HG03521 (cell line): ENCODE data around the gene ATXN7L1.

Source experiments
- ATAC-seq: cut with Tn5 transposase; IDR thresholded peaks from one replicate; pipeline ENCODE4 v1.9.1; 2021; ENCODE audit warnings: mild to moderate bottlenecking, moderate library complexity; ENCODE audit not compliant: unreplicated experiment

Gene ATXN7L1

GRCh38 chr7:105682341-105683060, 193.9 kb downstream of the ATXN7L1 start:
- no peak for ATAC-seq

- ATAC-seq = no peak
These were observed 195.8 kb downstream of the ATXN7L1 start for GRCh38 chr7:105680505-105681187.

GRCh38 chr7:105678811-105679495, 197.4 kb downstream of the ATXN7L1 start:
- no peak for ATAC-seq

GRCh38 chr7:105677817-105678573, 198.4 kb downstream of the ATXN7L1 start:
- ATAC-seq = no peak

GRCh38 chr7:105677410-105677730, 199.0 kb downstream of the ATXN7L1 start:
- no peak for ATAC-seq

- no peak for ATAC-seq
These were observed 200.4 kb downstream of the ATXN7L1 start for GRCh38 chr7:105675934-105676371.

- no peak for ATAC-seq
These were observed 202.0 kb downstream of the ATXN7L1 start for GRCh38 chr7:105674200-105674920.

GRCh38 chr7:105673367-105674084, 202.9 kb downstream of the ATXN7L1 start:
- no peak for ATAC-seq

GRCh38 chr7:105672801-105673200, 203.6 kb downstream of the ATXN7L1 start:
- no peak for ATAC-seq

- no peak for ATAC-seq
These were observed 210.1 kb downstream of the ATXN7L1 start for GRCh38 chr7:105666324-105666723.

GRCh38 chr7:105665684-105666083, 210.7 kb downstream of the ATXN7L1 start:
- ATAC-seq = no peak

- no peak for ATAC-seq
These were observed 211.4 kb downstream of the ATXN7L1 start for GRCh38 chr7:105664816-105665525.

- no peak for ATAC-seq
These were observed 213.4 kb downstream of the ATXN7L1 start for GRCh38 chr7:105662998-105663397.

GRCh38 chr7:105661625-105662024, 214.8 kb downstream of the ATXN7L1 start:
- no peak for ATAC-seq

GRCh38 chr7:105656922-105657521, 219.4 kb downstream of the ATXN7L1 start:
- no peak for ATAC-seq

GRCh38 chr7:105655500-105656380, 220.7 kb downstream of the ATXN7L1 start:
- no peak for ATAC-seq

- ATAC-seq = no peak
These were observed 221.3 kb downstream of the ATXN7L1 start for GRCh38 chr7:105655067-105655466.

- no peak for ATAC-seq
These were observed 222.2 kb downstream of the ATXN7L1 start for GRCh38 chr7:105654095-105654686.
